Activated CD4-positive, CD25-positive, alpha-beta regulatory T cell treated with anti-CD3 and anti-CD28 coated beads, Interleukin-2, amount 50 U/mL, for 72 hours (primary cell): ENCODE data around the gene MEGF11.

ENCODE experiments used
- DNase-seq: peaks from one replicate; pipeline ENCODE4 v3.0.0; 2021

MEGF11 gene

DNA sequence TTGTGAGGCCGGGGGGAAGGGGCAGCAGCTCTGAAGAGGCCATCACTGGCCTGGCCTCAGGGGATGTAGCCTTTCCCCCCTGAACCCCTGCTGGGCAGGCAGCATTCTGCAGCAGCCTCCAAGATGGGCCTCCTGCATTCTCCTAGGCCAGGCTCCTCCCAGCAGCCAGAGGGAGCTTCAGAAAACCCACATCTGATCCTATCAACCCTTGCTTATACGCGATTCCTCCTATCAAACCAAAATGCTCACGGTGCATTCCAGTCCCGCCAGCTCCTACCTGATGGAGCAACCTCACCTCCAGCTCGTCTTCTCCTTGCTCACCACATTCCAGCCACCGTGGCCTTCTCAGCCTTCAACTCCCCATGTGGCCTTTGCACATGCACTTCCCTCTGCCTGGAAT lies 85.7 kb downstream of the MEGF11 start:
- DNase-seq: no peak

DNA sequence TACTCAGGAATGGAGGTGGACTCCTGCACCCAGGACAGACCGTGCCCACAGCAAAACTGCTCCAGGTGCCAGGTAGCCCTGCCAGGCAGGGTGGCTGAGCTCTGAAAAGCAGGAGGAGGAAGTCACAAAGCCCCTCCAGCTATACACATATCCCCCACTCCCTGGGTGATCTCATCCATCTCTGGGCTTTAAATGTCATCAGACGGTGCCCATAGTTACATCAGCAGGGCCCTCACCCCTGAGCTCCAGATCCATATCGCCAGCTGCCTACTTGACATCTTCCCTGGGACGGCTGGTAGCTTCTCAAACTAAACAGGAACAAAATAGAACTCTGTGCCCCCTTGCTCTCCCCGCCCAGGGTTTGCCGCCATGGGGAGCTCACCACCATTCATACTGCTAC lies 87.7 kb downstream of the MEGF11 start:
- DNase-seq: no peak

DNA sequence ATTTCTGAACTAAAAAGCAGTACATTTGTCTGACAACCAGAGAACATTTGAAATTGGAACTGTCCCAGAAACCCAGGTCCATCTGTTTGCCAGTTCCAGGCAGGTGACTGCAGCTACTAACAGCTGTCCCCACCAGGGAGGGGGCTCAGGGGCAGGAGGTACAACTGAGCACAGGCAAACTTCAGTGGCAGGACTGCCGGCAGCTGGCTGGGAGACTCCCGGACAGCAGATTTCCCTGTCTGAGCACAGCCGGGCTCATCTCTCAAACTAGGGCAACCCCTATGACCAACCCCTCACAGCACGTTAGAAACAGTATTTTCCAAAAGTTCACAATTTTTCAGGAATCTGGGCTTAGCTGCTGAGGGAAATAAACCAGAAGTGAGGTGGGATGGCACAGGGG lies 88.8 kb downstream of the MEGF11 start:
- no peak for DNase-seq

DNA sequence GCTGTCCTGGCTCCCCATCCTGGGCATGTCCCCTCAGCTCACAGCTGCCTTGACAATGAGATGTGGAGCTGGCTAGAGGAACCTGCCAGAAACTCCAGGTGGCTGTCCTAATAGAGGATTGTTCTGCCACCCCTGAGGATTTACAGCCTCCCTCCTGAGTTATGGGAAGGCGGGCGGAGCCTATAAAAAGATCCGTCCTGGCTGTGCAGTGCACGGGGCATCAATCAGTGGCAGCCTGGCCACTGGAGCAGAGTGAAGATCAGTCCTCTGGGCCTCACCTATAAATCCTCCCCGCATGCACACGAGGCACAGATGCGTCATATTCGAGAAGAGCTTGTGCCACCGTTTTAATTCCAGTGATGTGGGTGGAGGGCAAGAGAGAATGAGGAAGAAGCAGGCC lies 90.0 kb downstream of the MEGF11 start:
- DNase-seq: no peak

DNA sequence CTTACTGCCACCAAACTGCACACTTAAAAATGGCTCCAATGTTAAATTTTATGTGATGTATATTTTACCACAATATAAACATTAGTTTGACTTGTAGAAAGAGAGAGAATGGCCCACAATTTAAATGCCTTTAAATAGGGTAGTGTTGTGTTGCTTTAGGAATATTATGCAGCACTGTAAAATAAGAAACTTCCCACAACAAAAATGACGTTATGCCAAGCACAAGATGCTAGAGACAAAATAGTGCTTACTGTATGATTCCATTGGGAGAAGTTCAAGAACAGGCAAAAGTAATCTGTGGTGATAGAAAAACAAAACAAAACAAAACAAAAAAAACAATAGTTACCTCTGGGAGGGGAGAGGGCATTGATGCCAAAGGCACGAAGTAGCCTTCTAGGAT lies 91.3 kb downstream of the MEGF11 start:
- no peak for DNase-seq

DNA sequence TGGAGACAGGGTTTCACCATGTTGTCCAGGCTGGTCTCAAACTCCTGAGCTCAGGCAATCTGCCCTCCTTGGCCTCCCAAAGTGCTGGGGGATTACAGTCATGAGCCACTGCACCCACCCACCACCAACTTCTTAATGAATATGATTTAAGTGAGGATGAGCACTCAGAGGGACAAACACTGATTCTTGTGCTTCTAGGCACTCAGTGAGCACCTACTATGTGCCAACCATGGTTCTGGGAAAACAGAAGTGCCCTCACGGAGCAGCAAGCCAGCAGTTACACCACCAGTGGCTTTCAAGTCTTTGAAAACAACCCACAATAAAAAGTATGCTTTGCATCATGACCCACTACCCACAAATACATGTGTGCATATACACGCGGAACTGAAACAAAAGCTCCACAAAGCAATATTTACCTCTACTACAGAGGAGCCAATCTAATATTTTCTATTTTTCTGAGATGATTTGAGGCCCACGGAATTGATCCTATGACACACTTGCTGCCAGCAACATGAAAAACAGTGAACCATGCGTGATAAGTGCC lies 91.9 kb downstream of the MEGF11 start:
- DNase-seq: no peak

DNA sequence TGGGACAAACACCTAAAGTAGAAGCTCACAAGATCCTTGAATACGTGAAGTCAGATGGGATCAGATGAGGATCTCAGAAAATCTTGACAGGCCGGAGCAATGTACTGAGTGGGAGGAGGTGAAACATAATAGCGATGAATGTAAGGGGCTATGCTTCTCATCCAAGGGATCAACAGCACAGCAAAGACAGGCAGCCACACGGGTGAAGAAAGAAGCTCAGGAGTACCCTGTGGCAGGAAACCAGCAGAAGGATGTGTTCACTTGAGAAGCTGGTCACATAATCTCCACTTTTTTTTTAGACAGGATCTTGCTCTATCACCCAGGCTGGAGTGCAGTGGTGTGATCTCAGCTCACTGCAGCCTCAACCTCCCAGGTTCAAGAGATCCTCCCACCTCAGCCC lies 92.4 kb downstream of the MEGF11 start:
- no peak for DNase-seq

DNA sequence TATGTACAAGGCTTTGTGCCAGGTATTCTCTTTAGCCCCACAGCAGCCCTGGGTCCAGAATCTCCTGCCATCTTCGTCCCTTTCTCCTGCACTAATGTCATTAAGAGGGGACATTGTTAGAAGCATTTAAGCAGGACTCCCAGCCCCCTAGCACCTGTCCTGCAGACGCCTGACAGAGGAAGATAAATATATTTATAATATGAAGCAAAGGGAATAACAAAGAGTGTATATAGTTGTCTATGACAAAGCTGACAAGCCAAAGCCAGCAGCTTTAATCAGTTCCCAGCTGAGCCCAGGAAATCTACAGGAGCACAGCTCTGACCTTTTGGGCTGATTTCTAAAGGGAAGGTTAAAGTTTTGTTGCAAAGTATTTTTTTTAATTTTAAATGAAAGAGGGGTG lies 96.0 kb downstream of the MEGF11 start:
- DNase-seq: no peak

DNA sequence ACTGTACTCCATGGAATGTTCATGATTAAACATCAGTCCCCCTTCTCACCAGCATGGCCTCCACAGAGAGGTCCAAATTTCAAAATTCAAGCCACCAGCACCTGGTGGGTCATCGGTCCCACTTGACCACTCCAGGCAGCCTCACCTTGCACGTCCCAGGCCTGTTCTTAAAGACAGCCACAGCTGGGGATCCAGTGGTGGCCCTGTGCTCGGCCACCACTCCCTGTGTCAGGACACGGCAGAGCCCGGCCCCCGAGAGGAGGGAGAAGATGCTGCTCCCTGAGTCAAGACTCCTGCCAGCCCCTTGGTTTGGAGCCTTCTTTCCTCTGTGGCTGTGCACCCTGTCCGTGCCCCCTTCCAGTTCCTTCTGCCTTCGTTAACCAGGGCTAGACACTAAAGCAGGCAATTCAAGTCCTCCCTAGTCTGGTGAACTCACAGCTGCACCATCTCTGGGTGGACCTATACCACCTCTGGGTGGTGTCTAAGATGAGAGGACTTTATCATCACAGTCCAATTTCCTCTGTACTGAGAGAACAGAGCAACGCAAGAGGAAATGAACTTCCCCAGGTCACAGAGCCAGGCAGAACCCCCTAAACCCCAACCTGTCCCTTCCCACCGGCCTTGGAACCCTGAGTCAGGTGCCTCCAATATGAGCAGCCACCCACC lies 97.1 kb downstream of the MEGF11 start:
- no peak for DNase-seq

DNA sequence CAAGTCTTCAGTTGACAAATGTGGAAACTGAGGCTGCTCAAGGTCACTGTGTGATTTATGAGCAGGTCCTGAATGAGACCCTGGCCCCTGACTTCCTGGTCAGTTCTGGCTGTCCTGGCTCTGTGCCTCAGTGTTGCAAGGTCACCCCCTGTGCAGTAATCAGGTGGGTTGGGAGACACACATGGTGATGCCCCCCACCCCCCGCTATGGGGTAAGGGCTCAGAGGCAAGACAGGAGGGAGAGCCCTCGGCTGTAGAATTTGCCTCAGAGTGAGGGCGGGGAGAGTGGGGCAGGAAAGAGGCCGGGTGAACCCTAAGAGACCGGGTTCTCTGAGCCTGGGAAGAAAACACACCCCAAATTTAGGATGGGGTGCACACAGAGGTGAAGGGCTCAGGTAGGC lies 98.5 kb downstream of the MEGF11 start:
- no peak for DNase-seq

DNA sequence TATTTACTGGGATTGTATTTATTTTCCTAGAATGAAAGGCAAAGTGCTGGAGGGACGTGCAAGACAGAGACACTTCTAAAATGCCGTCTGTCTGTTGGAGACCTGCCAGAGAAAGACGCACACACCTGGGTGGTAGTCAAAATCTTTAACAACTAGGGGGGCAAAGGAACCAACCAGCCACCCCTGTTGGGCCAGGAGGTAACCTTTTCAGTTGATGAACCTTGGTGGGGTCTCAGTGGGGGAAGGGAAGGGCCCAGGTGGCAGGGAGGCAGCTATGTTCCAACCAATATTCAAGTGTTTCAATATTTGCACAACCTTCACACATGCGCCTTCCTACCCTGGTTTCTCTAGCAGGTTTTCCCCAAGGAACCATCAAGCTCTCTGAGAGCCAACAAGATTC lies 99.0 kb downstream of the MEGF11 start:
- DNase-seq: no peak

DNA sequence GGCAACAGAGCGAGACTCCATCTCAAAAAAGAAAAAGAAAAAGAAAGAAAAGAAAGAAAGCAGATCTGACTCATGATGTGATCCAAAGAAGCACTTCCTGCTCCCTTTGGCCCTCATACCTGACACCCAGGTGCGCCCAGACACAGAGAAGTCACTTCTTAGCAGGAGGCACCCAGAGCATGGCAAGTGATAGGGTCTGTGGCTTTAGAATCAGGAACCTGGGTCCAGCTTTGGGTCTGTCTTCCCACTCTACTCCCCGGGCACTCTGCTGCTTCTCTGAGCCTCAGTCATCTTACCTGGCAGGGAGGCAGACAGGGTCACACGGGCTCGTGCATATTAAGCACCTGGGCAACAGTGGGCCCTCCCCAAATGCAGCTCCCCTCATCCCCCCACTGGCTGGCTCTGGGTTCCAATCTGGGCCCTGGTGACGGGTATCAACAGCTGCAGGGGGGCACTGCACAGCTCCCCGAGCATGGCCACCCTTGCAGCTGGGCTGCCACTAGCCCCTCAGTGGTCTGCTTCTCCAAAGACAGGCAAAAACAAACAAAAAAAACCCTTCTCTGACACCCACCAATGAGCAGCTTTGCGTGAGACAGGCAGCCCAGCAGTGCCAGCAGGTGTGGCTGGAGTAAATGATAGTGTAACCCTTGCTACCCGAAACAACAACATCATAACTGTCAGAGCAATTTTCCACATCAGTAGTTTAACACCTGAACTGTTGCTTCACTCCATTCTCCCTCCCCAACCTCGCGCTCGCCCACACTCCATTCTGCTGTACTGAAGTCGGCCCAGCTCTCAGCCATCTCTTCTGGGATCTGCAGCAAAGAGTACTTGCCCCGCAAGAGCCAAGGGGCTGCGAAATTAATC lies 99.8 kb downstream of the MEGF11 start:
- no peak for DNase-seq

DNA sequence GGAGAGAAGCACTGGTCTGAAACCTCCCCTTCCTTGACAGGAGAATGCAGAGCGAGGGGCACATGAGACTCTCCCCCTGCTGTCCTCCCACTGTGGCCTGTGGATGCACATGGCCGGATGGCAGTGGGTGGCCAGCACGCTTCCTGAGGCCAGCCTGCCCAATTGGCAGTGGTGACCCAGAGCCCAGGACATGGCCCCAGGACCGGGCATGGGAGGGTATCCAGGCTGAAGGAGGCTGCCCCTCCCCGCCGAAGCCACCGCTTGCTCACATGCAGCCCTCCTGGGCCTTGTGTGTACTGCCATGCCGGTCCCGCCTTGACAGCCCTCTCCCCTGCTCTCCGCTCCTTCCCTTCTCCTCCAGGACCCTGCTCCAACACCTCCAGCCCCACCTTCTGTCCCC lies 100.9 kb downstream of the MEGF11 start:
- no peak for DNase-seq

DNA sequence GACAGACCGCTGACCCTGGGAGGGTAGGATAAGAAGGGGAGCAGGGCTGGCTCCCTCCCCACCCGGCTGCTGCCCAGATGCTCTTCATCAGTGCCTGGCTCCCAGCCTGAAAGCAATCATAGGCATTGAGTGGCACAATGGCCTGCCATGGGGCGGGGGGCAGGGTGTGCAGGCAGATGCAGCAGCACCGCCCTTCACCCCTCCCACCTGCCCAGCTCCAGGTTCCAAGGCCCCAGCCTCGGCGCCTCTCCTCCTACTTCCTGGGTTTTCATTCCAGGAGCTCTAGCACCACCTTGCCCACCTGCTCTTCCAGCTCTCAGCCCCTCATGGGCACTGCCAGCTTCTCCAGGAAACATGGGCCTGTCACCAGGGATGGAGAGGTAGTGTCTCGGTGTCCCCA lies 101.7 kb downstream of the MEGF11 start:
- no peak for DNase-seq

DNA sequence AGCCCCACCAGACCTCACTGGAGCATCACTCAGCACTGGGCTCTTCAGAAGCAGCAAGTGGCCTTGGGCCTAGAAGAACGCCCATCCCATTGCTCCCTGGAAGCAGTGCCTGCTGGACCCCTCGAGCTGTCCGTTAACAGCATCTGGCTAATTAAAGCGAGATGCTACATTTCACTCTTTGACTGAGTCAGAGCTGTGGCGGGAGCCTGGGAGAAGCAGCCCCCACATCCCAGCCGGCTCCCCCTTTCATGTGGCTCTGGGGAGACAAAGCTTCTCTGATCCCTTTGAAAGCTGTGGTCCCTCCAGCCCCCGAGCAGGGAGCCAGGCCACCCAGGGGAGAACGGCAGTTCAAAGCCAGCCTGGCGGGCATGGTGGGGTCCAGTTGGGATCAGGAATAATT lies 103.7 kb downstream of the MEGF11 start:
- no peak for DNase-seq

DNA sequence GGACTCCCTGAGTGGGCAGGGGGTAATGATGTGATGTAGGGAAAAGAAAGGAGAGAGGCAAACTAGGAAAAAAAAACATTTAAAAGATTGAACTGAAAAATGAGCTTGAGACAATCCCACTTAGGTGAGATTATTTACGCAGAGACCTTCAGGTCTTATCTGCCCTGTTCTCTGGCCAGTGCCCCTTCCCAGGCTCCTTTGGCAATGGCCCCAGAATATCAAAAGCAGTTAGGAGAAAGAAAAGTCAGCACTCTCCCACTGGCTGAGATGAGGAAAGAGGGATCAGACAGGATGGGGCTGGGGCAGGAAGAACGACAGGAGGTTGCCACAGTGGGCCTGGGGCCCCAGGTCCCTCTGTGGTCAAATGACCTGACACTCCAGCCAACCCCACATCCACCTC lies 105.4 kb downstream of the MEGF11 start:
- DNase-seq: no peak

DNA sequence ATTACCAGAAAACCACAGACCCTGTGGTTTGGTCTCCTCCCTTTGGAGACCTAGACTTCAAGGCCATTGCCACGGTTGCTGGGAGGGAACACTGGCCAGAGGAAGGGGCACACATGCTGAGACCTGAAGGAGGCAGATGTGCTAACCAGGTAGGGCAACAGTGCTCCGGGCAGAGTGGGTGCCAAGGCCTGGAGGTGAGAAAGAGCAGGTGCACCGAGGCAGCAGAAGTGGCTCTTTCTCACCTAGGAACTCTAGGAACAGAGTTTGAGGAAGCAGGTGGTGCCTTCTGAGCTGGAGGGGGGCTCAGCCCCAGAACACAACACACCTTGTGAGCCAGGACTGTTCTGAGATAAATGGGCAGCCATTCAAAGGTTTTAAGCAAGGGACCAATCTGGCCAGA lies 106.1 kb downstream of the MEGF11 start:
- no peak for DNase-seq

DNA sequence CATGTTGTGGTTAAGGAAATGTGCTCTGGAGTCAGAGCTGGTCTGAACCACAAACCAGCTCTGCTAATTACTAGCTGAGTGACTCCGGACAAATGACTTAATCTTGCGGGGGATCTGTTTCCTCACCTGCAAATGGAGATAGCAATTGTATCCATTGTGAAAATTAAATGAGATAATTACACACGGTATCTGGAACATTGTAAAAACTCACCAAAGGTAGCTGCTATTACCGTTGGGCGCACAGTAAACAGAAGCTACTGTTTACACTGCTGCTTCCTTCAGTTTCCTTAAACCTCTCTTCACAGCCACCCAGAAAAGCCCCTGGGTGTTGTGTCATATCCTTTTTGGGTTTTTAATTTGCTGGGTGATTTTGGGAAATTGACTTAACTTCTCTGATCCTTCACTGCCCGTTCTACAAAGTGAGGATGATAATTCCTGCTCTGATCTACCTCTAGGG lies 107.8 kb downstream of the MEGF11 start:
- DNase-seq: no peak

DNA sequence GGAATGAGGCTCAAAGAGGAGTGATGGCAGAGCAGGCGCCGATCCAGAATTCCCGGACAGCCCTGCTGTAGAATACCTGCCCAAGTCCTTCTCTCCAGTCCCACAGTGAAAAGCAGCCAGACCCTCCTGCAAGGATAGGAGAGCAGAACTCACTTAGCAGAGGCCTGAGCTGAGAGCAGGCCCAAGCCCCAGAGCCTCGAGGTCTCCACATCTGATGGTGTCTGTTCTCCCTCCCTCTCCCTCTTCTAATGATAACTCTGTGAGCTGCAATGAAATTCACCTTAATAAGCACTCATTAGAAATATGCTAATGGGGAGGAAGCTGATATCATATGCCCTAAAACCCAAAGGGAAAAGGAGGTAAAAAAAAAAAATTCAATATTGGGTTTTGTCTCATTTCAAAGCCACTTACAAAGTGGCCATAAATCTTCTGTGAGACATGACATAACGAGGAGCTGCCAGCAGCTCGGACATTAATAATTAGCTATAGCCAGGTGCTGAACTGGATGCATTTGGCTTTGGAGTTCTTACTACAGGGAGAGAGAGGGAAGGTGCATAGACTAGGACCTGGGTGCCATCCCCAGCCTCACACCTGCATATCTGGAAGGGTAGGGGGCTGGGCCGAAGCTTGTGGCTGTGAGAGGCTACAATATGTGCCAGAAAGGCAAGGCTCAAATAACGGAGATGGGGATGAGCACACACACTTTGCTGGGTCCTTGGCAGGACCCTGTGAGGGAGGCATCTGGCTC lies 108.4 kb downstream of the MEGF11 start:
- DNase-seq: no peak

DNA sequence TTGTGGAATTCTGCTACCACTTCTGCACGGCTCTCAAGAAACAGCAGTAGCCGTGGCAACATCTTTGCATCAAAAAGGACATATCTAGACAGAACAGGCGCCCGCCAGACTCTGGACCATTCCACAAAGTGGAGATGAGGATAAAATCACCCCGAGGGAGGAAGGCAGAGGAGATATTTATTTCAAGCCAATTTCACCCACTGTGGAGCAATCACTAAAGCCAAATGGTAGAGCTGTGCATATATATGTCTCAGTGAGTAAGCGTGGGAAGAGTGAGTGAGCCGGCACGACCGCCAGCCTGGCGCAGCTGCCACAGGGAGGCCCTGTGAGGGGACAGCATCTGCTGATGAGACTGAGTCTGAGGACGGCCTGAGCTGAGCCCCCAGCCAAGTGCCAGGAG lies 111.3 kb downstream of the MEGF11 start:
- no peak for DNase-seq

DNA sequence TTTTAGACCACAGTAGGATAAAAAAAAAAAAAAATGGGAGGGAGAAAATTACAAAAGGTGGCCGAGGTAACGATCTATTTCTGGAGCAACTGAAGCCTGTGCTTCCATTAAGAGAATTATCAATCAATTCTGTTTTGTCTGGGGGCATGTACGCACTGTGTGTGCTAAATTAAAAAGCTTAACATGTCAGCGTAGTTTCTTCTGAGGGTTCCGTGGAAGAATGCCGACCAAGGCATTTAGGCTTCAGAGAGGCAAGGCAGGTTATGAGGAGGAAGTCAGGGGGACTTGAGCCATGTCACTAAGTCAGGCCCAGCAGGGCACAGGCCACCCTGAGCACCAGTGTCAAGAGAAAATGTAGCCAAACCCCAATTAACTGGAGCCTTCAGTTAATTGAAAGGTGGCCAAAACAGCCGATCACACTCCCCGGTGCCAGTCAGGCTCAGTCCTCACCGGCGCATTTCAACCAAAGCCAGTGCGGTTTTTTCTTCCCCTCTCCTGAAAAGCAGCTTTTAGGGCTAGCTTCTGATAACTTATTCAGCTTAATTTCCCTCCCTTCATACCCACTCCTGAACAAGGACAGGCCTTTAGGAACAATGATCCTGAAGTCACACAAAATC lies 113.9 kb downstream of the MEGF11 start:
- DNase-seq: no peak

DNA sequence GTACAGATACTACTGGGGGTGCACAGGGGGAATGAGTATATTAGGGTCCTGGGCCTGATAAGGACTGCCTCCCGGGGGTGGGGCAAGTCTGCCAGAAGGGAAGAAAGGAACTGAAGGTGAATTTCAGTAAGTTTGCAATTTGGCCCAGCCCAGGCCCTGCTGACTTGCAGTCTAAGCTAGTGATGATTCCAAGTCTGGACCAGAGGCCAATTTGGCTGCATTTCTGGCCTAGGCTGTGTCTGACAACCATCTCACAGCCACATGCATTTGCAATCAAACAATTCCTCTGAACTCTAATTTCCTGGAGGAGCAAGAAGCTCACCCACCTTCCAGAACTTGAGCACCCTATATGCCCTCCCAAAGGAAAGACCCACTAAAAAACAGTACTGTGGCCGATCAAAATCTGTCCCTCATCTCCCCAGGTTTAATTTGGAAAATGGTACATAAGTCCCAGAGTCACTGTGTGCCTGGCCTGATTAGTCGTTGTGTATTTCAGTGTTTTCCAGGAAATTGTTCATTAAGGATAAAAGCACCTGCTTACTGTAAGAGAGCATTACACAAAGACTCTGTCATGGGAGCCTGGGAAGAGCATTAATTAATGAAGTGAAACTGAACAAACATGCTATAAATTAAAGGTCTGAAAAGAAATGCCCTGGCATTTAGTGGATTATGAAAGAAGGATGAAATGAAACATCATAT lies 114.5 kb downstream of the MEGF11 start:
- no peak for DNase-seq
